Fibroblast of gingiva (primary cell): ENCODE results near the gene USP3.

Experiments used
- DNase-seq: peaks from one replicate; pipeline ENCODE4 v3.0.0-alpha.2; 2011; ENCODE audit warnings: low read depth

USP3 gene

DNA sequence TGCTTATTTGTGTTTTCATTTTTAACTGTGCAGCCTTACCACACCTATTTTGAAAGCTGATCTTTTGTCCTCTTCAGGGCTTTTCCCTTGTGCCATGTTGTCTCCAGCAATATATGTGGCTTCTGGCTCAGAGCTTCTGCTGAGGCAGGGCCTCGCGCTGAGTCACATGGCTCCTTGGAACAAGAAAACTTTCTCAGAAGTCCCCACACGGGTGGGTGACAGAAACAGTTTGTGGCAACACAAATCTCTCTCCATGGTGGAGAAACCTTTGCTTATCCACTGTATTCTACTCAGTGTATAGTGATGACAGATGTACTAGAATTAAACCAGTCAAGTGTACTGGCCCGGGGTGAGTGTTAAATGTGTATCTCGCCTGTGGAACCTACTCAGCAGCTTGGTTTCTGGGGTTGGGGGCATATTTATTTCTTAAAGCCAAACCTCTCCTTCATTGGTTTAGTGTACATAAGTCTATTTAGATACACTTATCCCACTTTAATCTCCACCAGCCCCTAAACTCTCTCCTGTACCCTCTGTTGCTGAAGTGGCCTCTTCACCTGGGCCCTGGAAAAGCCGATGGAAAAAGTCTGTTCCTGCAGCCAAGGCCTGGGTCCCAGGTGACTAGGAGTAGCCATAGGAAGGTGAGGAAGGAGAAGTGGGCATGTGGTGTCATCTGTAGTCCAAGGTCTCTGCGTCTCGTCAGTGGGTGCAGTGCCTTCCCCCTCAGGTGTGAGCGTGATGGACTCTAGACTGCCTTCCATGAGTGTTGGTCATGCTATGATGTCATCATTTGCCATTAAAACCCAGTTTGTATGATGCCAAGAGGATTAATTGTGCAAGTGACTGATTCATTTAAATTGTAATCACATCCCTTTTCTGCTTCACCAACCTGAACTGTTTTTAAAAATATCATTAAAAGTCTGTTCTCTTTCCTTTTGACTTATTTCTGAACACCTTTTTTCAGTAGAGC, 89.6 kb downstream of the USP3 start:
- no peak for DNase-seq

GRCh38 chr15:63595065-63595464, 90.7 kb downstream of the USP3 start:
- DNase-seq, result no peak

DNA sequence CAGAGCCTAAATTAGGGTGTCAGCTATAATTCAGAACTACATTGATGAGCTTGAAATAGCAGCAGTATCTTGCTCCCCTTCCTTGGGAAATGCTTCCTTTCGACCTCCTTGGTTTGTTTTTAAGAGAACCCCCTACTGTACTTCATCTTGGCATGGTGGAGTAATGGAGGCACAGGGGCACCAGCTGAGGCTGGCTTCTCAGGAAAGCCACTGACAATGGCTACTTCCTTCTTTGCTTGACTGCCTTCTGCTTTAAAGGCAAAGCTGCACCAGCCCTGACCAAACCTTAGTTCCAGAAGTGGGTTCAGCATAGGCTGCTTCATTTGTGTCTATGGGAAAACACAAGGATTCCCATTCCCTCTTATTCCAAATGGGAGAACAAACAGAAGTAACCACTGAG, 91.3 kb downstream of the USP3 start:
- DNase-seq, result no peak

DNA sequence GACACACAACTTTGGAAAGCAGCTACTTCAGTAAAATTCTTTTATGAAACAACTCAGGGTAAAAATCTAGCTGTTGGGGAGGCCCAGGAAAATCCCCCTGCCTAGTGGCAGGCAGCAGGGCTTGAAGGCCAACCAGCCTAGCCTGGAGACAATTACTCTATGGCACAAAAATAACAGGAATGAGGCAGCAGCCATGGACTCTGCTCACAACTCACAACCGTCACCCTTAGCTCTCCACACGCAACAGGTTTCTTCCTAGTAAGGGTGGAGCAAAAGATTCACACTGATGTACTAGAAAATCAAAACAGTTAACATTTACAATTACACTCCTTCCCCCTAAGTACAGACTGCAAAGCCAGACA, 92.3 kb downstream of the USP3 start:
- DNase-seq, result no peak

- DNase-seq, result no peak
Measured at GRCh38 chr15:63597038-63597790, 92.8 kb downstream of the USP3 start, which contains the start of gene FBXL22. Gene FBXL22, plus strand, starts transcription at chr15:63597387. Its CDS starts 6 bp downstream, at chr15:63597393.

- DNase-seq, result no peak
Measured at GRCh38 chr15:63597821-63598220, 93.4 kb downstream of the USP3 start.

DNA sequence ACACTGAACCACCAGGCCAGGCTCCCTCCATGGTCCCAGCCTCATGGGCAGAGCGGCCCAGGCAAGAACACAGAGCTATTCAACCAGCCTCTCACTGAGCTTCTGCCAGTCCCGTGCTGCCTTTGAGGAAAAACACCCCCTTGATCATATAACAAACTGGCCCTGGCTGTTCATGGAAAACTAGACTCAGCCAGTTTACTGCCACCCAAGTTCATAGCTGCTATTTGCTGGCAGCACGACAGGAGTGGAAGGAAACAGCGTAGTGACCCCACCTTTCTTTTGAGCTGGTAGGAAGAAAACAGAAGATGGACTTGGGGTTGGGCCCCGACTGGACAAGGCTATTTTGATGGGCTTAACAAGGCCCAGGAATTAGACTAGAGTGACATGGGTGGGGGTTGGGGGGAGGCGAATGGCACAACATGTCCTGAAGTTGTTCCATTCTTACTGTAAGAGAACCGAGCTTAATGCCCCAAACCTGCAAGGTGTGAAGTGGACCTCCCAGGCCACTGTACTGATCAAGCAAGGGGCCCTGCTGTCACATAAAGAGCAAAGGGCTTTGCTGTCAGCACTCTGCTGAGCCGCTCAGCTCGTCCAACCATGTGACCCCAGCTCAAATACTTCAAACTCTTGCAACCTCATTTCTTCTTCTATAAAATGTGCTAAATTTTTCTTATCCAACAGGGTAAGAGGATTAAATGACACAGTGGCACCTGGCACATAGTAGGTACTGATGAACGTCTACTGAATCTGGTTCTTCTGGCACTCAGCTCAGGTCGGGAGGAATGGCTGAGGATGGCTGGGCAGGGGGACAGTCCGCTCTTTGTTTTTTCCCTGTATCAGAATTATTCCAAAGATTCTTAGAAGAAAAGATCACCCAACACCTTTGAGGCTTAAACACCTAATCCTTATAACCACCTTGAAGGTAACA, 94.3 kb downstream of the USP3 start:
- DNase-seq, result no peak

DNA sequence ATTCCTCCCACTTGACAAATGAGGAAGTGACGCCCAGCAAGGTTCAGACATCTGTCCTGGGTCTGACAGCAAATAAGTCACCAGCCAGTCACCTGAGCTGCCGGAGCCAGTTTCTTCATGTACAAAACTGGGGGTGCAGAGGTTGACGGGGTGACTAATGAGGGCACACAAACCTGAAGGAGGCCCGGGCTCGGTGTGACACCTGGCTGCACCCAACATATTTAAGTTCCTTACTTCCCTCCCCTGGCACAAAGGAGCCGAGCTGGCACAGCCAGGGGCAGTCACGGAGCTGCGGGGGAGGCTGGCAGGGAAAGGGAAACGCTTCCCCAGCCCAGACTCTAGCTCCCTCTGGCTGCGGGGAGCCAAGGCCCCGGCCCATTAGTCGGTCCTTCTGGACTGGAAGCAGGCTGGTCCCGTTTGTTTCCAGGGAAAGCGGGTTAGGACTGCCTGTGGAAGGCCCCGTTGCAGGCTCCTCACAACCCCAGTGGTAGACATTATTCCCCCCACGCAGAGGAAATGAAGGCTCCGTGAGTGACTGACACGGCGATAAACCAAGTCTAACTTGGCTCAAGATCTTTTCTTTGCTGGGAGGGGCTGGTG, 95.1 kb downstream of the USP3 start:
- peak; percentile 51 for DNase-seq

DNA sequence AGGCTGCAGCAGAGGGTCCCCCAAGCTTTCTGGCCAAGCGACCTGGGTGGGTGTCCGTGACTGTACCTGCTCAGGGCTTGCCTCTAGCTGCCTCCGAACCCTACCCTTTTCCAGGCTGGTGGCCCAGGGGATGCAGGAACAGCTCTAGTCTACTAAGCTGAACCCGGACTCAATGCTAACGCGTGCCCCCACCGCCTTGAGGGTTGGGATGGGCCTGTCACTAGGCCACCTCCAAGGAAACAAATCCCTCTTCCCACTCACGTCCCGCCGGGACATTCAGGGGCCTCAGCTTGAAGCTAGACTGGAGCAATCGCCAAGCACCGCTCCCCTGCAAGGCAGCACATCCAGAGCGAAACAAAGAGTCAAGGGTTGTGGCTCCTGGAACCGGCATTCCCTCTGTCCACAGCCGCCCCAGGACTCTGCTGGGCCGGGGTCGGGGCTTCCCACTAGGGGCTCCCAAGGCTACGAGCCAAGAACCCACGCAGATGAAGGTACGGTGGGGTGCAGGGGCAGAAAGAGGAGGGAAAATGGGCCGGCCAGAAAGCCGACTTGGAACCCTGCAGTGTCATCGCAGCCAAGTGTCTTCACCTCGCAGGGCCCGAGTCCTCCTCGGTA, 95.7 kb downstream of the USP3 start:
- no peak for DNase-seq

- DNase-seq, result peak; percentile 95
Measured at GRCh38 chr15:63600616-63601025, 96.2 kb downstream of the USP3 start.

- no peak for DNase-seq
Measured at GRCh38 chr15:63601026-63601703, 96.8 kb downstream of the USP3 start.

DNA sequence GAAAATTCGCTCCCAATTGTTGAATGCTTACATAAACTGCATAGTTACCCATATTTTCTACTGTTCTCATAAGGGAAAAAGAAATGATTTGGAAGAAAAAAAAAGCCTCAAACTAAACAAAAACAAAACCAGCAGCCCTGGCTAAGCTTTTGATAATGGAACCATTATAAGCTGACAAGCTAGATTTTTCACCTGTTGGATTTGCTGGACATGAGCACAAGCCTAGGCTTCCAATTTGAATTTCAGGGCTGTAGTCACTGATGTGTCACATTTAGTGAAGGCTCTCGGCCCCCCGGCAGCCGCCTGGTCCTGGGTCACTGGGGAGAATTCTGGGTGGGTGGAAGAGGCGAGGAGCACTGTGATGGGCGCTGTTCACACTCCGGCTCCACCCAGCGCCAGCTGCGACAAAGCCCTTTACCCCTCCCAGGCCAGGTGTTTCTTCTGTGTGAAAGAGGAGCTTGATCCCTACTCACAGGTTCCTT, 97.4 kb downstream of the USP3 start:
- DNase-seq, result no peak

- no peak for DNase-seq
Measured at GRCh38 chr15:63602595-63602994, 98.2 kb downstream of the USP3 start.

DNA sequence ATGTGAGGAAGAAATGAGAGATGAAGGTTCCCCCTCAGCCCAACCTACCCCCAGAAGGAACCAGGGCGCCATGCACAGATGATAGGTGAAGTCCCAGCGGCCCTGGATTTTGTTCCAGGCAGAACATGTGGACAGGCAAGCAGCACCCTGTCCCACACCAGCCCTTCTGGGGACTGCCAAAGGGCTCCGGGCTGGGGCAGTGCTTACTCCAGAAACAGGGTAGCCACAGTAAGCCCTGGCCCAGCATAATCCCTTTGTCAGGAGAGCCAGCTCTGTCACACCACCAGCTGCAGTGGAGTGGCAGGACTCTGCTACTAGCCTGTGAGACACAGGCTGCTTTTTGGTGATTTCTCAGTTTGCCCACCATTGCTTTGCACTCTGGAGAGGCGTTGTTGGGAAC, 99.1 kb downstream of the USP3 start:
- DNase-seq, result no peak

GRCh38 chr15:63604281-63604680, 99.9 kb downstream of the USP3 start:
- no peak for DNase-seq

DNA sequence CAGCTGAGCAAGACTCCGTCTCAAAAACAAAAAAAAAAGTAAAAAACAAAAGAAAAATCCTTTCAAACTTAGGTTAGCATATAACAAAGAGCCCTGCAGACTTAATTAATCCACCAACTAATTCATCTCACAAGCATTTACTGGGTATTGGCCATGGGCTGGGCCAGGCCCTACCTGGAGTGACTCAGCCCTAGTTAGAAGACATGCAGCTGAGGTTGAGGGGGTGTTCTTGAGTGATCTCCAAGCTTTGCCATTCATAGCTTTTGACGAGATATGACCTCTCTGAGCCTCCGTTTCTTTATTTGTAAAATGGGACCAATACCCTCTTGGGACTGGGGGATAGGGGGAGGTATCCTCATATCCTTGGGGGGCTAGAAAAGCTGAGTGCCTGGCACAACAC, 100.6 kb downstream of the USP3 start:
- DNase-seq, result no peak

- no peak for DNase-seq
Measured at GRCh38 chr15:63605816-63606215, 101.4 kb downstream of the USP3 start.

GRCh38 chr15:63606308-63606707, 101.9 kb downstream of the USP3 start:
- DNase-seq, result no peak

GRCh38 chr15:63608989-63609388, 104.6 kb downstream of the USP3 start:
- no peak for DNase-seq

DNA sequence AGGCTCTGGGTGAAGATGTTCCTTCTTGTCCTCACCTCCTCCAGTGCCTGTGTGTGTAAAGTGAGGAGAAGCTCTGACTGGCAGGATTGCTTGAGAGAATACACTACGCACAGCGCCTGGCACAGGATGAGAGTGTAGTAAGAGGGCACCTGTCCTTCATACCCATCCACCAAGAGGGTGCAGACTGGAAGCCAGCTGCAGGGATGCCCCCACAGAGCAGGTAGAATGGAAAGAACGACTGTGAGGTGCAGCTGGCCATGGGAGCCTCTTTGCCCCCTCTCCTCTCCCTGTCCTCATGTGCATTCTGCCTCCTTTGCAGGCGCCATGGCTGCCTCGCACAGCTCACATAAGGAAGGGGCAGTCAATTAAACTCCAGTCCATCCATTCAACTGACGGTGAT, 105.1 kb downstream of the USP3 start:
- no peak for DNase-seq
